Measurements from ENCODE around the gene C6. TPM values are rescaled to one million over a fixed set of nuclear protein-coding genes. Genes with fewer than 3 reads are reported as not detected.

C6 gene
- total and polyA plus RNA-seq, 7 donors = 0.41 to 5.3 (median 1.9) TPM

GRCh38 chr5:41093803-41094202 lies 119.5 kb downstream of the C6 start:
- TF ChIP-seq POLR2AphosphoS5 (IDR thresholded peaks at IDR 0.05) = no peak
- TF ChIP-seq POLR2A (IDR thresholded peaks at IDR 0.05) = no peak
- TF ChIP-seq EP300 (IDR thresholded peaks at IDR 0.05) = no peak
- TF ChIP-seq CTCF (IDR thresholded peaks at IDR 0.05) = no peak
- Histone ChIP-seq H3K36me3 (no peaks in the 10 kb centered on the region), H3K4me1 (peaks cover 0 to 4% (median 0%) of the 10 kb centered on the region in 4 donors), H3K9me3 (no peaks in the 10 kb centered on the region), H3K27me3 (no peaks in the 10 kb centered on the region), H3K27ac (no peak overlapping the region), H3K4me3 (no peak overlapping the region)
- WGBS, 2 donors = 76 to 85% methylated on average over 1 of the region's 1 CpG
- no peak for DNase-seq
- intact Hi-C loops (cut with DNase I) = no loop called here

Other genes starting within 250 kb of the C6 start
- gene MROH2B, start 142.2 kb downstream of the C6 start, total RNA-seq = under 1 TPM in 2 of 4 donors, not detected in 2; 0.33 to 0.36 TPM
- under 1 TPM in 1 of 3 donors, not detected in 2; 0.07 TPM for gene MROH2B, start 142.2 kb downstream of the C6 start, polyA plus RNA-seq

Data from sigmoid colon (tissue), 7 donors.